Measurements from ENCODE around the gene ANAPC5. TPM values are rescaled to one million over a fixed set of nuclear protein-coding genes. Genes with fewer than 3 reads are reported as not detected.
"Not testable (repeated sequence)": the region's sequence is repeated elsewhere in the genome, so short reads cannot be mapped to it uniquely, and the experiment has no call there.

The ANAPC5 gene
- total RNA-seq, 3 donors from 2014 or later: 89.8 to 98.1 (median 93.8) TPM

- TF ChIP-seq, protein P1, sequence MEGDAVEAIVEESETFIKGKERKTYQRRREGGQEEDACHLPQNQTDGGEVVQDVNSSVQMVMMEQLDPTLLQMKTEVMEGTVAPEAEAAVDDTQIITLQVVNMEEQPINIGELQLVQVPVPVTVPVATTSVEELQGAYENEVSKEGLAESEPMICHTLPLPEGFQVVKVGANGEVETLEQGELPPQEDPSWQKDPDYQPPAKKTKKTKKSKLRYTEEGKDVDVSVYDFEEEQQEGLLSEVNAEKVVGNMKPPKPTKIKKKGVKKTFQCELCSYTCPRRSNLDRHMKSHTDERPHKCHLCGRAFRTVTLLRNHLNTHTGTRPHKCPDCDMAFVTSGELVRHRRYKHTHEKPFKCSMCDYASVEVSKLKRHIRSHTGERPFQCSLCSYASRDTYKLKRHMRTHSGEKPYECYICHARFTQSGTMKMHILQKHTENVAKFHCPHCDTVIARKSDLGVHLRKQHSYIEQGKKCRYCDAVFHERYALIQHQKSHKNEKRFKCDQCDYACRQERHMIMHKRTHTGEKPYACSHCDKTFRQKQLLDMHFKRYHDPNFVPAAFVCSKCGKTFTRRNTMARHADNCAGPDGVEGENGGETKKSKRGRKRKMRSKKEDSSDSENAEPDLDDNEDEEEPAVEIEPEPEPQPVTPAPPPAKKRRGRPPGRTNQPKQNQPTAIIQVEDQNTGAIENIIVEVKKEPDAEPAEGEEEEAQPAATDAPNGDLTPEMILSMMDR (IDR thresholded peaks at IDR 0.05): no peak
- H3K4me3 ChIP-seq: no peak overlapping the region
- intact Hi-C loops (cut with DNase I, micrococcal nuclease): no loop called here
- DNase-seq (no peak), ATAC-seq (no peak)
- no peaks in the 10 kb centered on the region for H3K36me3 ChIP-seq (ENCODE audit: low read depth)
- H3K4me1 ChIP-seq (ENCODE audit: low read depth): peaks cover 14% of the 10 kb centered on the region
- H3K9me3 ChIP-seq: no peaks in the 10 kb centered on the region
These were observed 45.3 kb upstream of the ANAPC5 start for GRCh38 chr12:121397521-121397920.

- no peak overlapping the region for H3K4me3 ChIP-seq
These were observed 40.1 kb upstream of the ANAPC5 start for GRCh38 chr12:121392325-121392716.

DNA sequence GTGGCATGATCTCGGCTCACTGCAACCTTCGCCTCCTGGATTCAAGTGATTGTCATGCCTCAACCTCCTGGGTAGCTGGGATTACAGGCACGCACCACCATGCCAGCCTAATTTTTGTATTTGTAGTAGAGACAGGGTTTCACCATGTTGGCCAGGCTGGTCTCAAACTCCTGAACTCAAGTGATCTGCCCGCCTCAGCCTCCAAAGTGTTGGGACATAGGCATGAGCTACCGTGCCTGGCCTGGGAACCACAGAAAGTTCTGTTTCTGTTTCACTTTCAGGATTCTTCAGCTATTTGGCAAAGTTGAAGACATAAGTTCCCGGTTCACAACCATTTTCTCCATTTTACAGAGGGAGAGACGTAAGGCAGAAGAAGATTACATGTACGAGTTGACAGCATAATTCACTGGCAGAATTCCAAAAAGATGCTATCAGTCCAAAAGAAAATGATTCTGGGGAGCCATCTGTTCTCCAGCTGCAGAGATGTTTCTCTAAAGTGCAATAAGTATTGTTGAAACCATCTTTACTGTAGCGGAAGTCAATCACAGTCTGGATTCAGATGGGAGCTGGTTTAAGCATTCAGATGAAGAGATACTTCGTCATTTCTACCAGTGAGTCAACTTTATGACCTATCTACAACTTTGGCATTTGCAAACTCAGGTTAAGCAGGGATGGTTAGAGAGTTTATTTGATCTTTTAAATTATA lies 39.6 kb upstream of the ANAPC5 start:
- DNase-seq (peak in 1 of 3 donors; percentile 28), ATAC-seq (peak; percentile 73)
- intact Hi-C loops (cut with DNase I, micrococcal nuclease): no loop called here

More at GRCh38 chr12:121392325-121392716, 40.1 kb upstream of the ANAPC5 start:
- intact Hi-C loops (cut with DNase I, micrococcal nuclease): no loop called here
- H3K4me1 ChIP-seq (ENCODE audit: low read depth): no peaks in the 10 kb centered on the region
- H3K9me3 ChIP-seq: no peaks in the 10 kb centered on the region
- TF ChIP-seq, protein P1 (IDR thresholded peaks at IDR 0.05): no peak
- ATAC-seq (no peak), DNase-seq (no peak)
- no peaks in the 10 kb centered on the region for H3K36me3 ChIP-seq (ENCODE audit: low read depth)

DNA sequence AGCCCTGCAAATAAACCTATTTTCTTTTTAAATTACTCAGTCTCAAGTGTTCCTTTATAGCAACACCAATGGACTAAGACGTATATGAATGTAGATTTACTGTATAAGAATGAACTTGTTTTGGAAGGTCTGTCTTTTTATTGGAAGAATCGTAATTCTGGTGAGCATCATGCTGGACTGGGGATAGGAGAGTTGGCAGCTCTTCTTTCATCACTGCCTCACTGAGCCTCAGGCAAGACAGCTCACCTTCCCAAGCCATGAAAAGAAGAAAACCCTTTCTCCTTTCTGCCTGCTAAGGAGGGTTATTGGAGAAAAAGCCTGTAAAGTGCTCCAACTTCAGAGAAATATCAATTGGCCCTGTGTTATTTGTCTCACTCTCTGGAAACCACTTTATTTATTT lies 38.6 kb upstream of the ANAPC5 start:
- no peaks in the 10 kb centered on the region for H3K9me3 ChIP-seq
- H3K4me3 ChIP-seq: no peak overlapping the region
- TF ChIP-seq, protein P1 (IDR thresholded peaks at IDR 0.05): no peak
- no peaks in the 10 kb centered on the region for H3K36me3 ChIP-seq (ENCODE audit: low read depth)
- DNase-seq: no peak
- H3K4me1 ChIP-seq (ENCODE audit: low read depth): no peaks in the 10 kb centered on the region
- intact Hi-C loops (cut with DNase I, micrococcal nuclease): no loop called here
- ATAC-seq: no peak

More for the DNA sequence above, 39.6 kb upstream of the ANAPC5 start:
- Histone ChIP-seq H3K4me3 (no peak overlapping the region), H3K36me3 (ENCODE audit: low read depth) (no peaks in the 10 kb centered on the region), H3K9me3 (no peaks in the 10 kb centered on the region), H3K4me1 (ENCODE audit: low read depth) (no peaks in the 10 kb centered on the region)
- TF ChIP-seq, protein P1 (IDR thresholded peaks at IDR 0.05): no peak

- intact Hi-C loops (cut with DNase I, micrococcal nuclease): no loop called here
- DNase-seq (no peak), ATAC-seq (no peak)
- H3K9me3 ChIP-seq: no peaks in the 10 kb centered on the region
- no peak overlapping the region for H3K4me3 ChIP-seq
- no peaks in the 10 kb centered on the region for H3K4me1 ChIP-seq (ENCODE audit: low read depth)
- H3K36me3 ChIP-seq (ENCODE audit: low read depth): no peaks in the 10 kb centered on the region
- TF ChIP-seq, protein P1 (IDR thresholded peaks at IDR 0.05): no peak
These were observed 36.3 kb upstream of the ANAPC5 start for GRCh38 chr12:121388421-121388981.

DNA sequence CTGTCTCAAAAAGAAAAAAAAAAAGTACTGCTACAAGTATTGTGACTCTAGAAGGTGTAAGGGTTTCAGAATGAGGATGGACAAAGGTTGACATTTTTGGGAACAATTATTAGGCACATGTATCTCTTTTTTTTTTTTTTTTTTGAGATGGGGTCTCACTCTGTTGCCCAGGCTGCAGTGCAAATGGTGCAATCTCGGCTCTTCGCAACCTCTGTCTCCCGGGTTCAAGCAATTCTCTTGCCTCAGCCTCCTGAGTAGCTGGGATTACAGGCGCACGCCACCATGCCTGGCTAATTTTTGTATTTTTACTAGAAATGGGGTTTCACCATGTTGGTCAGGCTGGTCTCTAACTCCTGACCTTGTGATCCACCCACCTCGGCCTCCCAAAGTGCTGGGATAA lies 32.7 kb upstream of the ANAPC5 start:
- H3K36me3 ChIP-seq (ENCODE audit: low read depth); H3K9me3 ChIP-seq; DNase-seq; intact Hi-C loops (cut with DNase I, micrococcal nuclease); H3K4me1 ChIP-seq (ENCODE audit: low read depth); H3K4me3 ChIP-seq; ATAC-seq: not testable (repeated sequence)
